MM.1S (cell line): ENCODE results near the gene SLX4IP.

ENCODE experiments used
- EZH2 ChIP-seq: fragments of 300-600 bp; sonication (generic); optimal IDR thresholded peaks from 2 replicates; pipeline ENCODE3; 2017; ENCODE audit warnings: low read depth, mild to moderate bottlenecking, antibody characterized with exemption, low read length, mixed read lengths
- TF ChIP-seq, protein P1 (sequence below): fragments of 300-600 bp; sonication (generic); IDR thresholded peaks from 2 replicates; pipeline ENCODE4 v1.5.1; 2016; ENCODE audit warnings: antibody characterized with exemption, low read length, mixed read lengths

DNA sequence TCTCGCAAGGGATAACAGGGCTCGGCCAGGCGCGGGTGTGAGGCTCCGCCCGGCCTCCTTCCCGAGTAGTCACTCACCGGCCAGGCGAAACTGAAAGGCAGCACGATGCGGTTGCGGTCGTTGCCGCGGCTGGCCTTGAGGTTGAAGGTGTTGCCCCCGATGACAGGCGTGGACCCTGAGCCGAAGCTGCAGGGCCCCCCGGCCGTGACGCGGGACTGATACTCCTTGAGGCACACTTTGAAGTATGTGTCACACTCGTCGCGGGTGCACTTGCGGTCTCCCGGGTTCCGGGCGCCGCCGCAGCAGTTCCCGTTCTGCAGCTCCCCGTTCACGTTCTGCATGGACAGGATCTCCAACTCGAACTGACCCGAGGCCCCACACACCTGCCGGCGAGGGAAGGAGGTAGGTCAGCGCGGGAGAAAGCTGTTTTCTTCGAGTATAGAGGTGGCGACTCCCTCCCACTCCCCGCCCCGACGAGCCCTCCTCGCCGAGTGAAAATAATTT lies 237.6 kb downstream of the SLX4IP start:
- TF ChIP-seq EZH2 = no peak
- TF ChIP-seq, protein P1, sequence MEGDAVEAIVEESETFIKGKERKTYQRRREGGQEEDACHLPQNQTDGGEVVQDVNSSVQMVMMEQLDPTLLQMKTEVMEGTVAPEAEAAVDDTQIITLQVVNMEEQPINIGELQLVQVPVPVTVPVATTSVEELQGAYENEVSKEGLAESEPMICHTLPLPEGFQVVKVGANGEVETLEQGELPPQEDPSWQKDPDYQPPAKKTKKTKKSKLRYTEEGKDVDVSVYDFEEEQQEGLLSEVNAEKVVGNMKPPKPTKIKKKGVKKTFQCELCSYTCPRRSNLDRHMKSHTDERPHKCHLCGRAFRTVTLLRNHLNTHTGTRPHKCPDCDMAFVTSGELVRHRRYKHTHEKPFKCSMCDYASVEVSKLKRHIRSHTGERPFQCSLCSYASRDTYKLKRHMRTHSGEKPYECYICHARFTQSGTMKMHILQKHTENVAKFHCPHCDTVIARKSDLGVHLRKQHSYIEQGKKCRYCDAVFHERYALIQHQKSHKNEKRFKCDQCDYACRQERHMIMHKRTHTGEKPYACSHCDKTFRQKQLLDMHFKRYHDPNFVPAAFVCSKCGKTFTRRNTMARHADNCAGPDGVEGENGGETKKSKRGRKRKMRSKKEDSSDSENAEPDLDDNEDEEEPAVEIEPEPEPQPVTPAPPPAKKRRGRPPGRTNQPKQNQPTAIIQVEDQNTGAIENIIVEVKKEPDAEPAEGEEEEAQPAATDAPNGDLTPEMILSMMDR = no peak
